Measurements from ENCODE around the gene NEDD4L.

GRCh38 chr18:58334061-58334460, 290.0 kb downstream of the NEDD4L start:
- TF ChIP-seq POLR2A (IDR thresholded peaks at IDR 0.05; ENCODE audit: extremely low read depth, insufficient read length) (no peak), CTCF (IDR thresholded peaks at IDR 0.05; ENCODE audit: low read depth, low read length) (no peak)
